GM12865 (cell line): Measurements from ENCODE around the gene PLEKHO1.
"Not testable (repeated sequence)": the region's sequence is repeated elsewhere in the genome, so short reads cannot be mapped to it uniquely, and the experiment has no call there.

ENCODE experiments used
- DNase-seq: peaks from one replicate; pipeline ENCODE4 v3.0.0; 2010; ENCODE audit warnings: low read depth
- H3K4me3 ChIP-seq: 2 replicates; pipeline ENCODE4 v1.5.1; 2011; ENCODE audit warnings: mild to moderate bottlenecking, low read depth, low read length, control low read depth
- CTCF ChIP-seq: IDR thresholded peaks from 2 replicates; pipeline ENCODE4 v1.5.1; 2011; ENCODE audit warnings: low read length, control low read depth, low read depth, inconsistent platforms; ENCODE audit not compliant: insufficient read depth; ENCODE audit errors: missing control alignments

The PLEKHO1 gene

GRCh38 chr1:150134537-150134936 lies 15.2 kb upstream of the PLEKHO1 start:
- H3K4me3 ChIP-seq: no peak overlapping the region
- no peak for TF ChIP-seq CTCF
- no peak for DNase-seq

- not testable (repeated sequence) for H3K4me3 ChIP-seq, DNase-seq
Observed at GRCh38 chr1:150135400-150135799, 14.3 kb upstream of the PLEKHO1 start.

GRCh38 chr1:150138044-150138443 lies 11.7 kb upstream of the PLEKHO1 start:
- H3K4me3 ChIP-seq: no peak overlapping the region
- TF ChIP-seq CTCF: no peak
- no peak for DNase-seq

GRCh38 chr1:150141452-150141851 lies 8.3 kb upstream of the PLEKHO1 start:
- no peak for DNase-seq

GRCh38 chr1:150142083-150142482 lies 7.6 kb upstream of the PLEKHO1 start:
- no peak for TF ChIP-seq CTCF
- DNase-seq: no peak
- no peak overlapping the region for H3K4me3 ChIP-seq

More at GRCh38 chr1:150141452-150141851, 8.3 kb upstream of the PLEKHO1 start:
- no peak for TF ChIP-seq CTCF
- H3K4me3 ChIP-seq: no peak overlapping the region

GRCh38 chr1:150144606-150145005 lies 5.1 kb upstream of the PLEKHO1 start:
- H3K4me3 ChIP-seq: no peak overlapping the region
- DNase-seq: no peak
- TF ChIP-seq CTCF: no peak

GRCh38 chr1:150146016-150146415 lies 3.7 kb upstream of the PLEKHO1 start:
- H3K4me3 ChIP-seq: not testable (repeated sequence)

GRCh38 chr1:150146849-150147542 lies 2.7 kb upstream of the PLEKHO1 start:
- DNase-seq: no peak
- no peak overlapping the region for H3K4me3 ChIP-seq
- TF ChIP-seq CTCF: no peak

More at GRCh38 chr1:150146016-150146415, 3.7 kb upstream of the PLEKHO1 start:
- DNase-seq: not testable (repeated sequence)
